ENCODE data around the gene CD44.

Gene CD44

GRCh38 chr11:35231076-35231860, 92.3 kb downstream of the CD44 start:
- DNase-seq (ENCODE audit: low read depth), result no peak
- TF ChIP-seq, protein P1, sequence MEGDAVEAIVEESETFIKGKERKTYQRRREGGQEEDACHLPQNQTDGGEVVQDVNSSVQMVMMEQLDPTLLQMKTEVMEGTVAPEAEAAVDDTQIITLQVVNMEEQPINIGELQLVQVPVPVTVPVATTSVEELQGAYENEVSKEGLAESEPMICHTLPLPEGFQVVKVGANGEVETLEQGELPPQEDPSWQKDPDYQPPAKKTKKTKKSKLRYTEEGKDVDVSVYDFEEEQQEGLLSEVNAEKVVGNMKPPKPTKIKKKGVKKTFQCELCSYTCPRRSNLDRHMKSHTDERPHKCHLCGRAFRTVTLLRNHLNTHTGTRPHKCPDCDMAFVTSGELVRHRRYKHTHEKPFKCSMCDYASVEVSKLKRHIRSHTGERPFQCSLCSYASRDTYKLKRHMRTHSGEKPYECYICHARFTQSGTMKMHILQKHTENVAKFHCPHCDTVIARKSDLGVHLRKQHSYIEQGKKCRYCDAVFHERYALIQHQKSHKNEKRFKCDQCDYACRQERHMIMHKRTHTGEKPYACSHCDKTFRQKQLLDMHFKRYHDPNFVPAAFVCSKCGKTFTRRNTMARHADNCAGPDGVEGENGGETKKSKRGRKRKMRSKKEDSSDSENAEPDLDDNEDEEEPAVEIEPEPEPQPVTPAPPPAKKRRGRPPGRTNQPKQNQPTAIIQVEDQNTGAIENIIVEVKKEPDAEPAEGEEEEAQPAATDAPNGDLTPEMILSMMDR (IDR thresholded peaks at IDR 0.05; ENCODE audit: low read depth, low read length, missing control alignments), result no peak
- in situ Hi-C loops (cut with HindIII; ENCODE audit: low sequenced_read_pairs), result no loop called here
- H3K4me3 ChIP-seq (ENCODE audit: low read depth, low read length), result no peak overlapping the region

- TF ChIP-seq, protein P1 (IDR thresholded peaks at IDR 0.05; ENCODE audit: low read depth, low read length, missing control alignments), result no peak
- in situ Hi-C loops (cut with HindIII; ENCODE audit: low sequenced_read_pairs), result no loop called here
- no peak for DNase-seq (ENCODE audit: low read depth)
- H3K4me3 ChIP-seq (ENCODE audit: low read depth, low read length), result no peak overlapping the region
Observed at GRCh38 chr11:35232891-35233330, 93.9 kb downstream of the CD44 start.

GRCh38 chr11:35233518-35233917, 94.5 kb downstream of the CD44 start:
- H3K4me3 ChIP-seq (ENCODE audit: low read depth, low read length), result no peak overlapping the region
- DNase-seq (ENCODE audit: low read depth), result no peak
- in situ Hi-C loops (cut with HindIII; ENCODE audit: low sequenced_read_pairs), result no loop called here
- TF ChIP-seq, protein P1 (IDR thresholded peaks at IDR 0.05; ENCODE audit: low read depth, low read length, missing control alignments), result no peak

GRCh38 chr11:35234460-35235156, 95.6 kb downstream of the CD44 start:
- TF ChIP-seq, protein P1 (IDR thresholded peaks at IDR 0.05; ENCODE audit: low read depth, low read length, missing control alignments), result no peak
- no peak for DNase-seq (ENCODE audit: low read depth)
- H3K4me3 ChIP-seq (ENCODE audit: low read depth, low read length), result no peak overlapping the region
- in situ Hi-C loops (cut with HindIII; ENCODE audit: low sequenced_read_pairs), result no loop called here

- DNase-seq (ENCODE audit: low read depth), result no peak
- in situ Hi-C loops (cut with HindIII; ENCODE audit: low sequenced_read_pairs), result no loop called here
- no peak overlapping the region for H3K4me3 ChIP-seq (ENCODE audit: low read depth, low read length)
- TF ChIP-seq, protein P1 (IDR thresholded peaks at IDR 0.05; ENCODE audit: low read depth, low read length, missing control alignments), result no peak
Observed at GRCh38 chr11:35235157-35235468, 96.1 kb downstream of the CD44 start.

- in situ Hi-C loops (cut with HindIII; ENCODE audit: low sequenced_read_pairs), result no loop called here
- TF ChIP-seq, protein P1 (IDR thresholded peaks at IDR 0.05; ENCODE audit: low read depth, low read length, missing control alignments), result no peak
- no peak for DNase-seq (ENCODE audit: low read depth)
- H3K4me3 ChIP-seq (ENCODE audit: low read depth, low read length), result no peak overlapping the region
Observed at GRCh38 chr11:35235498-35235897, 96.5 kb downstream of the CD44 start.

Data from astrocyte of the cerebellum (primary cell).